Activated T-helper 1 cell treated with anti-CD3 and anti-CD28 coated beads, Interleukin-12 subunit alpha, Interleukin-12 subunit beta, Interleukin-2, Interleukin-4 antibody, amounts not matched to agents 30 ng/mL and 10 ng/mL and 1 ng/mL, durations not matched to agents 14 hours and 24 hours and 36 hours (primary cell): ENCODE results near the gene ADARB2. TPM values are rescaled to one million over a fixed set of nuclear protein-coding genes. Genes with fewer than 3 reads are reported as not detected.

Experiments used
- DNase-seq: peaks from one replicate; pipeline ENCODE4 v3.0.0; 2021; ENCODE audit warnings: low spot score
- H3K27ac Mint-ChIP-seq: one replicate; pipeline ENCODE4 v1.8.0; 2021; ENCODE audit warnings: mild to moderate bottlenecking, mixed read lengths
- H3K27me3 Mint-ChIP-seq: one replicate; pipeline ENCODE4 v1.8.0; 2022; ENCODE audit warnings: mild to moderate bottlenecking, moderate library complexity, mixed read lengths; ENCODE audit not compliant: insufficient read depth
- H3K36me3 Mint-ChIP-seq: one replicate; pipeline ENCODE4 v1.8.0; 2021; ENCODE audit warnings: low read depth, mixed read lengths
- H3K4me1 Mint-ChIP-seq: one replicate; pipeline ENCODE4 v1.8.0; 2021; ENCODE audit warnings: low read depth, mixed read lengths
- H3K4me3 Mint-ChIP-seq: one replicate; pipeline ENCODE4 v1.8.0; 2021; ENCODE audit warnings: mild to moderate bottlenecking, moderate library complexity, mixed read lengths
- H3K9me3 Mint-ChIP-seq: one replicate; pipeline ENCODE4 v1.8.0; 2021; ENCODE audit warnings: mixed read lengths
- intact Hi-C: fragments of 100-400 bp; cut with micrococcal nuclease; formaldehyde crosslinking; loops from one replicate; pipeline ENCODE4 v1.15.1; 2024
- total RNA-seq: library from RNA; stranded (reverse); gene quantifications from 2 replicates; pipeline ENCODE4 v1.2.3, GENCODE V29; 2022

The ADARB2 gene
- total RNA-seq, 1 donor from 2014 or later = 0.05 TPM

DNA sequence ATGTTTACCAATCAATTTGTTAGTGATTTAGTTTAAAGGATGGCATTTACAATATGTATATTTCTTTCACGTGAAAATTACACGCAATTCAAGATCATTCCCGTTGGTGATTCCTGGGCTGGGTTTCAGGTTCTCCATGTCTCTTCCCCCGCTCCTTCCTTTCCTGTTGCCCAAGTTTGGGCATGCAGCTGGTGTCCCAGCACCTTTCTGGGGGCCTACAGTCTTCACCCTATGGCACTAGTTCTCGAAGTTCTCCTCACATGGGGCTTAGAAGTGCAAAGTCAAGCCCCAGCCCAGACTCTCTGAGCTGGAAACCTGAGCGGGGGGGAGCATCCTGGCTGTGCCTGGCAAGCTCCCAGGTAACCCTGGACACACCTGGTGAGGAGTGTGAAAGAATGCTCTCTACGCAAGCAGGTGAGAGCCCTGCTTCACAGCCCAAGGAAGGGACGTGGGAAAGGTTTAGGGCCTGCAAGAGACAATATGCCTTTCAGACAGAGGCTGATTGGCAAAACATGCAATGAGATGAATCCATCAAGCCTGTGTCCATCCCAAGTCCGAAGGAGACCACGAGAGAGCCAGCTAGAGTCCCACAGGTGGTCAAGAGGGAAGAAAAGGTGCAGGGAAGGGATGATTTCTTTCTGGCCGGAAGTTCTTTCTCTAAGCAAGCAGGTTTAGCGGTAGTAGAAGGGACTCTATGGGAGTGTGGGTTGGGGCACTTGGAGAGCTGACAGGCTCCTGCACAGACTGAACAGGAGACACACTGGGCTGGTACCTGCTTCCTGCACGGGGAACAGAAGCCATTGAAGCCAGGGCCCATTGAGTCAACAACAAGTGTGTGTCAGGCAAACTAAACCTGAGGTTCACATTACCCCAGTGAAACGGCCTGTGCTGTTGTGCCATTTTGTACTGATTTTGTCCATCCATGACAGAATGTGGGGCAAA, 131.1 kb downstream of the ADARB2 start:
- H3K4me1 Mint-ChIP-seq = no peaks in the 10 kb centered on the region
- intact Hi-C loops = no loop called here

GRCh38 chr10:1605121-1605520, 132.2 kb downstream of the ADARB2 start:
- Mint-ChIP-seq H3K4me1 (no peaks in the 10 kb centered on the region), H3K27ac (no peak overlapping the region), H3K36me3 (no peaks in the 10 kb centered on the region), H3K9me3 (no peaks in the 10 kb centered on the region), H3K27me3 (peaks cover 16% of the 10 kb centered on the region), H3K4me3 (no peak overlapping the region)
- DNase-seq = no peak
- intact Hi-C loops = no loop called here

More for the DNA sequence above, 131.1 kb downstream of the ADARB2 start:
- H3K27ac Mint-ChIP-seq = no peak overlapping the region
- H3K4me3 Mint-ChIP-seq = no peak overlapping the region
- H3K27me3 Mint-ChIP-seq = peaks cover 18% of the 10 kb centered on the region
- H3K9me3 Mint-ChIP-seq = no peaks in the 10 kb centered on the region
- no peaks in the 10 kb centered on the region for H3K36me3 Mint-ChIP-seq
- no peak for DNase-seq

DNA sequence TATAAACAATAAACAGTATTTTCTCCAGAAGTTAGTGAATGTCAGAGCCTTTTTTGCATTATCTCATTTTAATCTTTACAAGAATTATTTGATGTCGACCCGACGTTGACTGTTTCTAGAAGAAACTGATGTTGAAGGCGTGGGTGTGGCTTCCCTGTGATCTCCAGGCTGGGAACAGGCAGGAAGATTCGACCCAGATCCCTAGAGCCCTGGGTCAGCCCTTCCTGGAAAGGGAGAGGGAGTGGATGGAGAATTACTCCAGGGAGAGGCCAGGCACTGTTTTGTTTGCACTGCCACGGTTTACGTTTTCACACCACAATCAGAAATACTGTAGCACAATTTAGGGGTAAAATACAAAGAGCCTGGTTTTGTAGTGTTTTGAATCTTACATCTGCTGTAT, 133.1 kb downstream of the ADARB2 start:
- Mint-ChIP-seq H3K4me3 (no peak overlapping the region), H3K36me3 (no peaks in the 10 kb centered on the region), H3K4me1 (no peaks in the 10 kb centered on the region), H3K9me3 (no peaks in the 10 kb centered on the region), H3K27me3 (peaks cover 10% of the 10 kb centered on the region), H3K27ac (no peak overlapping the region)
- no peak for DNase-seq
- intact Hi-C loops = no loop called here

- peaks cover 1% of the 10 kb centered on the region for H3K27me3 Mint-ChIP-seq
- H3K27ac Mint-ChIP-seq = no peak overlapping the region
- no peak overlapping the region for H3K4me3 Mint-ChIP-seq
- DNase-seq = no peak
- H3K4me1 Mint-ChIP-seq = no peaks in the 10 kb centered on the region
- intact Hi-C loops = no loop called here
- no peaks in the 10 kb centered on the region for H3K36me3 Mint-ChIP-seq
- H3K9me3 Mint-ChIP-seq = no peaks in the 10 kb centered on the region
These were observed 134.1 kb downstream of the ADARB2 start for GRCh38 chr10:1603181-1603580.

- H3K9me3 Mint-ChIP-seq = no peaks in the 10 kb centered on the region
- no peak overlapping the region for H3K27ac Mint-ChIP-seq
- no peaks in the 10 kb centered on the region for H3K27me3 Mint-ChIP-seq
- no peak for DNase-seq
- no peaks in the 10 kb centered on the region for H3K36me3 Mint-ChIP-seq
- intact Hi-C loops = no loop called here
- no peaks in the 10 kb centered on the region for H3K4me1 Mint-ChIP-seq
- H3K4me3 Mint-ChIP-seq = no peak overlapping the region
These were observed 135.3 kb downstream of the ADARB2 start for GRCh38 chr10:1602037-1602484.

DNA sequence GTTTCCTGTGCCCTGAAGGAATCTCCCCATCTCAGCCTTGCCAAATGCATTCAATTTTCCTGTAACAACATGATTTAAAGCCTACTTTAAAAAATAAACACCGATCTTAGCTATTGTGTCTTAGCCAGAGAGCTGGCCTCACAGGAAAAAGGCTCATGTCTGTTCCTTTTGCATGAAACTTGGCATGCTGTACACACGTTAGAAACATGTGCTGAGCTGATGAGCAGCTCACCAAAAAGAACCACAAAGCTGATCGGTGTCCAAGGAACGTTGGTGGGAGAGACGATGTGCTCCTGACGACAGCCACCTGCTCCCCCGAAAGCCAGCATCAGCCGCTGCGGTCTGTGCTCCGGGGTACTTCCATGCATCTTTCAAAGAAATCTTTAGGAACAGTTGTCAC, 135.9 kb downstream of the ADARB2 start:
- no peaks in the 10 kb centered on the region for H3K4me1 Mint-ChIP-seq
- no peak for DNase-seq
- intact Hi-C loops = no loop called here
- H3K9me3 Mint-ChIP-seq = no peaks in the 10 kb centered on the region
- H3K36me3 Mint-ChIP-seq = no peaks in the 10 kb centered on the region
- no peaks in the 10 kb centered on the region for H3K27me3 Mint-ChIP-seq
- H3K27ac Mint-ChIP-seq = no peak overlapping the region
- H3K4me3 Mint-ChIP-seq = no peak overlapping the region

- Mint-ChIP-seq H3K4me1 (no peaks in the 10 kb centered on the region), H3K36me3 (no peaks in the 10 kb centered on the region), H3K4me3 (no peak overlapping the region), H3K27me3 (no peaks in the 10 kb centered on the region), H3K9me3 (no peaks in the 10 kb centered on the region), H3K27ac (no peak overlapping the region)
- no peak for DNase-seq
- intact Hi-C loops = no loop called here
These were observed 136.5 kb downstream of the ADARB2 start for GRCh38 chr10:1600861-1601260.

DNA sequence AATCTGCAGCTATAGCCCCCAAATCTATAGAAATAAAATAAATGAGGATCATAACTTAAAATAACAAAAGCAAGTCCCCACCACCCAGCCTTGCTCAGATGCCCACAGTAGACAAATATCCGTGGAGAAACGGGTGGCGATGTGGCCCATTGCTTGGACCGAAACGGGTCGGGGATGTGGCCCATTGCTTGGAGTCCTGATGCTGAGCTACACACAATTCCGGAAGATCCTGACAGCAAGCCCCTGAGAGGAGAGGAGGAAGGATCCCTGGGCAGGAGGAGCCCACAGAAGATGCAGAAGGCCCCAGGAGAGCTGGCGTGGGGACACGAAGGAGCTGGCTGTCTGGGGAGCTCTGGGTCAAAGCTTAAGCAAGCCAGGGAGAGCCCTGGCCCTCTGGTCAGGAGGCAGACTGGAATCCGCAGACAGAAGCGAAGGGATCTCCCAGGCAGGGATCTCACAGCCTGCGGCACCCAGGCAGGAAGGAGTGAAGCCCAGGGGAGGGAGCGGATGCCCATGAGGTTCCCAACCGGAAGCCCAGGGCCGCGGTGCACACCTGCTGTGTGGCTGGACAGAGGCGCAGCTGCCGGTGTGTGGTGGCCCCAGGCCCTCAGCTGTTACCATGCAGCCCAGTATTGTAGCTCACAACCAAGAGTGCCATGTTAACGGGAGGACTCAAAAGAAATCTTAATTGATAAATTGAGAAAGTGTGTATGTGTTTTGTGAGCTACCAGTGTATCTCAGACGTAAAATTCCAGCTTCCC, 138.8 kb downstream of the ADARB2 start:
- DNase-seq = no peak
- Mint-ChIP-seq H3K4me1 (no peaks in the 10 kb centered on the region), H3K4me3 (no peak overlapping the region), H3K9me3 (no peaks in the 10 kb centered on the region), H3K36me3 (no peaks in the 10 kb centered on the region), H3K27me3 (peaks cover 2% of the 10 kb centered on the region), H3K27ac (no peak overlapping the region)
- intact Hi-C loops = no loop called here

DNA sequence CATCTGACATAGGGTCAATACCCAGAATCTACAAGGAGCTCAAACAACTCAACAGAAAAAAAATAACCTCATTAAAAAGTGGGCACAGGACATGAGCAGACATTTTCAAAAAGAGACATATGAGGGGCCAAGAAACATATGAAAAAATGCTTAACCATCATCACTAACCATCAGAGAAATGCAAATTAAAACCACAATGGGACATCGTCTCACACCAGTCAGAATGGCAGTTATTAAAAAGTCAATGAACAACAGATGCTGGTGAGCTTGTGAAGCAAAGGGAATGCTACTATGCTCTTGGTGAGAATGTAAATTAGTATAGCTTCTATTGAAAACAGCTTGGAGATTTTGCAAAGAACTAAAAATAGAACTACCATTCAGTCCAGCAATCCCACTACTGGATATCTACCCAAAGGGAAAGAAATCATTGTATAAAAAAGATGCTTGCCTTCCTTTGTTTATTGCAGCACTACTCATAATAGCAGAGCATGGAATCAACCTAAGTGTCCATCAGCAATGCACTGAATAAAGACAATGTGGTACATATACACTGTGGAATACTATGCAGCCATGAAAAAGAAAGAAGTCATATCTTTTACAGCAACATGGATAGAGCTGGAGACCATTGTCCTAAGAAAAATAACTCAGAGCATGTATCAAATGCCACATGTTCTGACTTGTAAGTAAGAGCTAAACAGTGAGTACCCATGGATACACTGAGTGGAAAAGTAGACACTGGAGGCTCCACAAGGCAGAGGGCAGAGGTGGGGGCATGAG, 139.8 kb downstream of the ADARB2 start:
- Mint-ChIP-seq H3K36me3 (no peaks in the 10 kb centered on the region), H3K27me3 (peaks cover 2% of the 10 kb centered on the region), H3K9me3 (no peaks in the 10 kb centered on the region), H3K4me3 (no peak overlapping the region), H3K4me1 (no peaks in the 10 kb centered on the region), H3K27ac (no peak overlapping the region)
- intact Hi-C loops = no loop called here
- DNase-seq = no peak

DNA sequence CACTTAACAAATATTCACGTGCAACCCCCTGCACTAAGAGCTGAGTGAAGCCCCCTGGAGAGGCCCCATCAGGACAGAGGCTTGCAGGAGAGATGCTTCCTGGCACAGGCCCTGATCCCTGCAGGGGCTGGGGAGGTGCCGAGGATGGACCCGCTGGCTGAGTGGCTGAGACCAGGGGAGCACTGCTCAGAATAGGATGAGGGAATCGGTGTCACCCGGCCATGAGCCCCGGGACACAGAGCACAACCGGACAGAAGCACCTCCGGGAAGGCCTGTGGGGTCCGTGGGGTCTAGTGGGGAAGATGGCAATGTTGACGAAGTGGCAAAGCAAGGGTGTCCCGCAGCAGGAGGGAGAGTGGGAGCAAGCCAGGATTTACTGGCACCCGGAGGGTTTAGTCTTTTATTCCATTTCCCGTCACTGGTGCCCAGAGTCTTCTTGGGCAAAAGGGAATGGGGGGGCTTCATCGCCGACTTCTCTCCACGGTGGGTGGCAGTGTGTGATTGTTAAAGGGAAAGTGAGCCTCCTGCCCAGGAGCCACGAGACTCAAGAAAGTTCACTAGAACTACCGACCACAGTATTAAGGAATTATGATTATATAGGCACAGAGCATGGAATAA, 140.7 kb downstream of the ADARB2 start:
- H3K27me3 Mint-ChIP-seq = peaks cover 2% of the 10 kb centered on the region
- H3K4me3 Mint-ChIP-seq = no peak overlapping the region
- H3K27ac Mint-ChIP-seq = no peak overlapping the region
- no peak for DNase-seq
- intact Hi-C loops = no loop called here
- no peaks in the 10 kb centered on the region for H3K36me3 Mint-ChIP-seq
- no peaks in the 10 kb centered on the region for H3K4me1 Mint-ChIP-seq
- H3K9me3 Mint-ChIP-seq = no peaks in the 10 kb centered on the region

- DNase-seq = no peak
- H3K9me3 Mint-ChIP-seq = no peaks in the 10 kb centered on the region
- no peak overlapping the region for H3K27ac Mint-ChIP-seq
- no peak overlapping the region for H3K4me3 Mint-ChIP-seq
- H3K36me3 Mint-ChIP-seq = no peaks in the 10 kb centered on the region
- H3K4me1 Mint-ChIP-seq = no peaks in the 10 kb centered on the region
- intact Hi-C loops = no loop called here
- peaks cover 2% of the 10 kb centered on the region for H3K27me3 Mint-ChIP-seq
These were observed 141.6 kb downstream of the ADARB2 start for GRCh38 chr10:1595726-1596125.

GRCh38 chr10:1595242-1595600, 142.1 kb downstream of the ADARB2 start:
- no peak overlapping the region for H3K4me3 Mint-ChIP-seq
- intact Hi-C loops = no loop called here
- no peaks in the 10 kb centered on the region for H3K9me3 Mint-ChIP-seq
- DNase-seq = no peak
- H3K27ac Mint-ChIP-seq = no peak overlapping the region
- no peaks in the 10 kb centered on the region for H3K36me3 Mint-ChIP-seq
- peaks cover 2% of the 10 kb centered on the region for H3K27me3 Mint-ChIP-seq
- H3K4me1 Mint-ChIP-seq = no peaks in the 10 kb centered on the region
